ENCODE results near the gene BABAM2.

DNA sequence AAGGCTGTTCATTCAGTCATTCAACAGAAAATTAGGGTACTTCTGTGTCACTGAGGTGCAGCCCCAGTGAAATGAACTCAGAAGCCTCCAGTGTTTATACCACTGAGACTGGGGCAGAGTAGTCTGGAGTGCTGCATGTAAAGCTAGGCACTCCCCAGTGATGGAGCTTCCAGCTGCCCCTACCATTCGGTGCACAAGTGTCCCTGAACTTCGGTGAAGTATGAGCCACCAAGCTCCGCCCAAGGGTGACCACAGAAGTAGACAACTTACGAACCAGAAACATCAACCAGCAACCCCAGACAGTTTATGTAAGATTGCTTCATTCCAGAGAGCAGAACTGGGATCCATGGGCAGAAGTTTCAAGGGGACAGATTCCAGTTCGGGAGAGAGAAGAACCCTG lies 431.5 kb downstream of the BABAM2 start:
- TF ChIP-seq, protein P1, sequence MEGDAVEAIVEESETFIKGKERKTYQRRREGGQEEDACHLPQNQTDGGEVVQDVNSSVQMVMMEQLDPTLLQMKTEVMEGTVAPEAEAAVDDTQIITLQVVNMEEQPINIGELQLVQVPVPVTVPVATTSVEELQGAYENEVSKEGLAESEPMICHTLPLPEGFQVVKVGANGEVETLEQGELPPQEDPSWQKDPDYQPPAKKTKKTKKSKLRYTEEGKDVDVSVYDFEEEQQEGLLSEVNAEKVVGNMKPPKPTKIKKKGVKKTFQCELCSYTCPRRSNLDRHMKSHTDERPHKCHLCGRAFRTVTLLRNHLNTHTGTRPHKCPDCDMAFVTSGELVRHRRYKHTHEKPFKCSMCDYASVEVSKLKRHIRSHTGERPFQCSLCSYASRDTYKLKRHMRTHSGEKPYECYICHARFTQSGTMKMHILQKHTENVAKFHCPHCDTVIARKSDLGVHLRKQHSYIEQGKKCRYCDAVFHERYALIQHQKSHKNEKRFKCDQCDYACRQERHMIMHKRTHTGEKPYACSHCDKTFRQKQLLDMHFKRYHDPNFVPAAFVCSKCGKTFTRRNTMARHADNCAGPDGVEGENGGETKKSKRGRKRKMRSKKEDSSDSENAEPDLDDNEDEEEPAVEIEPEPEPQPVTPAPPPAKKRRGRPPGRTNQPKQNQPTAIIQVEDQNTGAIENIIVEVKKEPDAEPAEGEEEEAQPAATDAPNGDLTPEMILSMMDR (conservative IDR thresholded peaks at IDR 0.05), result no peak
- TF ChIP-seq EZH2 (IDR thresholded peaks at IDR 0.05; ENCODE audit: low read depth), result no peak
